HL-60 (cell line): ENCODE data around the gene HAO2.

ENCODE experiments used
- GABPA ChIP-seq: IDR thresholded peaks from 2 replicates; pipeline ENCODE4 v1.6.1; 2012; ENCODE audit warnings: low read depth
- POLR2AphosphoS5 ChIP-seq: IDR thresholded peaks from 2 replicates; pipeline ENCODE4 v1.6.1; 2012; ENCODE audit warnings: low read depth
- SPI1 ChIP-seq: IDR thresholded peaks from 2 replicates; pipeline ENCODE4 v1.6.1; 2012; ENCODE audit warnings: low read depth, mild to moderate bottlenecking, borderline replicate concordance
- TF ChIP-seq, protein P1 (sequence below): IDR thresholded peaks from one replicate; pipeline ENCODE4 v1.5.1; 2011; ENCODE audit warnings: low read length, control low read depth, inconsistent platforms; ENCODE audit not compliant: insufficient read depth
- TF ChIP-seq, protein P2 (sequence below): IDR thresholded peaks from 2 replicates; pipeline ENCODE4 v1.6.1; 2012; ENCODE audit warnings: low read depth; ENCODE audit not compliant: insufficient replicate concordance

DNA sequence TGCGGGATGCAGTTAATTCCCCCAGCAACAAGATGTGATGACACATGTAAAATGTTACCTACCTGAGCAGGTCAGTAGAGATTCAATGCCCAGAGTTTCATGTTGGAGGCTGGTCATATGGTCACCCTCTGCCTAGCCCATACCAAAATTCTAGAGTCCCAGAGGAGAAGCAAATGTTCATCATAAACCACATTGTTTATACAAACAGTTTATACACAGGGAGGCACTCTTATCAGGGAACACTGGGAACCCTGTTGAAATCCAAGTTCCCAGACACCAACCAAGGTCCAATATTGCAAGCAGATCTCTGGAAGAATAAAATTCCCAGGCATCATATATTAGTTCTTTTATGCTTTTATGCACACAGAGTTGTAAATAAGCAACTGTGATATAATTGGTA, 10.5 kb downstream of the HAO2 start:
- TF ChIP-seq, protein P1, sequence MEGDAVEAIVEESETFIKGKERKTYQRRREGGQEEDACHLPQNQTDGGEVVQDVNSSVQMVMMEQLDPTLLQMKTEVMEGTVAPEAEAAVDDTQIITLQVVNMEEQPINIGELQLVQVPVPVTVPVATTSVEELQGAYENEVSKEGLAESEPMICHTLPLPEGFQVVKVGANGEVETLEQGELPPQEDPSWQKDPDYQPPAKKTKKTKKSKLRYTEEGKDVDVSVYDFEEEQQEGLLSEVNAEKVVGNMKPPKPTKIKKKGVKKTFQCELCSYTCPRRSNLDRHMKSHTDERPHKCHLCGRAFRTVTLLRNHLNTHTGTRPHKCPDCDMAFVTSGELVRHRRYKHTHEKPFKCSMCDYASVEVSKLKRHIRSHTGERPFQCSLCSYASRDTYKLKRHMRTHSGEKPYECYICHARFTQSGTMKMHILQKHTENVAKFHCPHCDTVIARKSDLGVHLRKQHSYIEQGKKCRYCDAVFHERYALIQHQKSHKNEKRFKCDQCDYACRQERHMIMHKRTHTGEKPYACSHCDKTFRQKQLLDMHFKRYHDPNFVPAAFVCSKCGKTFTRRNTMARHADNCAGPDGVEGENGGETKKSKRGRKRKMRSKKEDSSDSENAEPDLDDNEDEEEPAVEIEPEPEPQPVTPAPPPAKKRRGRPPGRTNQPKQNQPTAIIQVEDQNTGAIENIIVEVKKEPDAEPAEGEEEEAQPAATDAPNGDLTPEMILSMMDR, result no peak
- TF ChIP-seq, protein P2, sequence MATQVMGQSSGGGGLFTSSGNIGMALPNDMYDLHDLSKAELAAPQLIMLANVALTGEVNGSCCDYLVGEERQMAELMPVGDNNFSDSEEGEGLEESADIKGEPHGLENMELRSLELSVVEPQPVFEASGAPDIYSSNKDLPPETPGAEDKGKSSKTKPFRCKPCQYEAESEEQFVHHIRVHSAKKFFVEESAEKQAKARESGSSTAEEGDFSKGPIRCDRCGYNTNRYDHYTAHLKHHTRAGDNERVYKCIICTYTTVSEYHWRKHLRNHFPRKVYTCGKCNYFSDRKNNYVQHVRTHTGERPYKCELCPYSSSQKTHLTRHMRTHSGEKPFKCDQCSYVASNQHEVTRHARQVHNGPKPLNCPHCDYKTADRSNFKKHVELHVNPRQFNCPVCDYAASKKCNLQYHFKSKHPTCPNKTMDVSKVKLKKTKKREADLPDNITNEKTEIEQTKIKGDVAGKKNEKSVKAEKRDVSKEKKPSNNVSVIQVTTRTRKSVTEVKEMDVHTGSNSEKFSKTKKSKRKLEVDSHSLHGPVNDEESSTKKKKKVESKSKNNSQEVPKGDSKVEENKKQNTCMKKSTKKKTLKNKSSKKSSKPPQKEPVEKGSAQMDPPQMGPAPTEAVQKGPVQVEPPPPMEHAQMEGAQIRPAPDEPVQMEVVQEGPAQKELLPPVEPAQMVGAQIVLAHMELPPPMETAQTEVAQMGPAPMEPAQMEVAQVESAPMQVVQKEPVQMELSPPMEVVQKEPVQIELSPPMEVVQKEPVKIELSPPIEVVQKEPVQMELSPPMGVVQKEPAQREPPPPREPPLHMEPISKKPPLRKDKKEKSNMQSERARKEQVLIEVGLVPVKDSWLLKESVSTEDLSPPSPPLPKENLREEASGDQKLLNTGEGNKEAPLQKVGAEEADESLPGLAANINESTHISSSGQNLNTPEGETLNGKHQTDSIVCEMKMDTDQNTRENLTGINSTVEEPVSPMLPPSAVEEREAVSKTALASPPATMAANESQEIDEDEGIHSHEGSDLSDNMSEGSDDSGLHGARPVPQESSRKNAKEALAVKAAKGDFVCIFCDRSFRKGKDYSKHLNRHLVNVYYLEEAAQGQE, result no peak
- TF ChIP-seq POLR2AphosphoS5, result no peak
- no peak for TF ChIP-seq GABPA
- TF ChIP-seq SPI1, result no peak
